Thyroid gland (tissue), 4 donors: ENCODE data around the gene SCG3.

Experiments
- POLR2A ChIP-seq, 2 donors: fragments of 450-650 bp; IDR thresholded peaks; one replicate each; pipeline ENCODE4 v1.6.1; 2017; ENCODE audit warnings: antibody characterized with exemption in 2 of 2, mild to moderate bottlenecking in 2 of 2, moderate library complexity in 1 of 2
- TF ChIP-seq, protein P1 (sequence below), 6 experiments: fragments of 200-600 bp in 3 of 6; fragments of 450-650 bp in 3 of 6; sonication (generic) in 3 of 6; IDR thresholded peaks; one replicate each; pipeline ENCODE4 v1.5.1; 2016 to 2019; ENCODE audit warnings: antibody characterized with exemption in 6 of 6, mild to moderate bottlenecking in 2 of 6, inconsistent platforms in 1 of 6, moderate library complexity in 1 of 6

DNA sequence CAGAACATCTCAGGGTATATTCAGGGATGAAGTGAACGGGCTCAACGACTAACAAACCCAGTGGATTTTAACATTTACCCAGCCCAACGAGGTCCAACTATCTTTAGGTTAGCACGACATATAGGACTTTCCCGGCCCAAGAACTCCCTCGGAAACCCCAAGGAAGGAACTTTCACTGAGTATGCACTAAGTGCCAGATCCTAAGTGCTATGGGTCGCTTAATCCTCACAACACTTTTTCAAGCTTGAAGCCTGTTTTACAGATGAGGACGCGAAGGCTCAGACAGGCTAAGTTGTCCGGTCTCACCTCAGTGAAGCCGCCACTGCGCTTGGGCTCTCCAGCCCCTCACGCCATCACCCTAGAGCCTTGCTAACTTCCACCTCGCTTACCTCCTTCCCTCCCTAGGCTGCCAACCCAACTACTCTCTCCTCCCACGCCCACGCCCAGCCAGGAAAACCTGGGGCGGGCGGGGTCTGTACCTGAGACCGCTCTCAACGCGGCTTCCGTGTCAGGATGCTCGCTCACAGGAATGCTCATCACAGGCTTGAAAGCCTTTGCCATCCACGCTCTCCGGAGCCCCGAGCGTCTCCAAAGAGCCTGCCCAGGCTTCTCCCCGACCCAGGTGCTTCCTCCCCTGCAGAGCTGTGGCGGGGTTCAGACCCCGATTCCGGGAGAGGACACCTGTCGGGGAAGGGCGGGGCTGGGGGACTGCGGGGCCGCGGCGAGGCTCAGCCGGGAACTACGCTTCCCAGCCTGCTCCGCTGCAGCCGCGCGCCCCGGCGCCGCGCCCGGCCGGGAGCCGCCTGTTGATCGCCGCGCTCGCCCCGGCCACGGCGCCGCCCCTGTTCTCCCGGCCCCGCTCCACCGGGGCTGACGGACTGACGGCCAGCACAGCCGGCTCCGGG lies 69.7 kb downstream of the SCG3 start, which contains the start of gene TMOD2:
- TF ChIP-seq, protein P1, sequence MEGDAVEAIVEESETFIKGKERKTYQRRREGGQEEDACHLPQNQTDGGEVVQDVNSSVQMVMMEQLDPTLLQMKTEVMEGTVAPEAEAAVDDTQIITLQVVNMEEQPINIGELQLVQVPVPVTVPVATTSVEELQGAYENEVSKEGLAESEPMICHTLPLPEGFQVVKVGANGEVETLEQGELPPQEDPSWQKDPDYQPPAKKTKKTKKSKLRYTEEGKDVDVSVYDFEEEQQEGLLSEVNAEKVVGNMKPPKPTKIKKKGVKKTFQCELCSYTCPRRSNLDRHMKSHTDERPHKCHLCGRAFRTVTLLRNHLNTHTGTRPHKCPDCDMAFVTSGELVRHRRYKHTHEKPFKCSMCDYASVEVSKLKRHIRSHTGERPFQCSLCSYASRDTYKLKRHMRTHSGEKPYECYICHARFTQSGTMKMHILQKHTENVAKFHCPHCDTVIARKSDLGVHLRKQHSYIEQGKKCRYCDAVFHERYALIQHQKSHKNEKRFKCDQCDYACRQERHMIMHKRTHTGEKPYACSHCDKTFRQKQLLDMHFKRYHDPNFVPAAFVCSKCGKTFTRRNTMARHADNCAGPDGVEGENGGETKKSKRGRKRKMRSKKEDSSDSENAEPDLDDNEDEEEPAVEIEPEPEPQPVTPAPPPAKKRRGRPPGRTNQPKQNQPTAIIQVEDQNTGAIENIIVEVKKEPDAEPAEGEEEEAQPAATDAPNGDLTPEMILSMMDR (IDR thresholded peaks at IDR 0.05): no peak
- TF ChIP-seq POLR2A (IDR thresholded peaks at IDR 0.05): no peak
